Stimulated activated CD8-positive, alpha-beta memory T cell treated with anti-CD3 and anti-CD28 coated beads, Interleukin-15, amount 100 ng/mL, for 48 hours (primary cell): ENCODE results near the gene F10.
A peak's percentile ranks its signal among the peaks of the same experiment; 100 is the strongest.

Experiments
- DNase-seq, 2 donors: peaks; one replicate each; pipeline ENCODE4 v3.0.0-alpha.2; 2020; ENCODE audit warnings: low read depth in 2 of 2

Gene F10

GRCh38 chr13:113137691-113138298 is 15.2 kb downstream of the F10 start:
- DNase-seq: no peak

GRCh38 chr13:113138792-113139551 is 16.4 kb downstream of the F10 start:
- no peak for DNase-seq

- no peak for DNase-seq
Observed at GRCh38 chr13:113139577-113139976, 17.0 kb downstream of the F10 start.

GRCh38 chr13:113140677-113141600 is 18.3 kb downstream of the F10 start:
- no peak for DNase-seq

- DNase-seq: no peak
Observed at GRCh38 chr13:113141601-113141970, 19.0 kb downstream of the F10 start.

GRCh38 chr13:113142876-113143275 is 20.3 kb downstream of the F10 start:
- DNase-seq: no peak

GRCh38 chr13:113143466-113144254 is 21.1 kb downstream of the F10 start:
- DNase-seq: no peak

GRCh38 chr13:113144255-113144629 is 21.6 kb downstream of the F10 start:
- DNase-seq: no peak

GRCh38 chr13:113145496-113145895 is 22.9 kb downstream of the F10 start:
- DNase-seq: peak in 1 of 2 donors; percentile 64

- DNase-seq: no peak
Observed at GRCh38 chr13:113145911-113146598, 23.5 kb downstream of the F10 start.

- no peak for DNase-seq
Observed at GRCh38 chr13:113146750-113147149, 24.2 kb downstream of the F10 start.

GRCh38 chr13:113147206-113147605 is 24.6 kb downstream of the F10 start:
- DNase-seq: no peak

- DNase-seq: no peak
Observed at GRCh38 chr13:113148407-113148806, 25.8 kb downstream of the F10 start.

GRCh38 chr13:113148940-113149503 is 26.4 kb downstream of the F10 start:
- no peak for DNase-seq

GRCh38 chr13:113149711-113150549 is 27.3 kb downstream of the F10 start:
- DNase-seq: no peak

GRCh38 chr13:113150550-113151365 is 28.2 kb downstream of the F10 start:
- no peak for DNase-seq

GRCh38 chr13:113151745-113152690 is 29.4 kb downstream of the F10 start:
- DNase-seq: no peak

- no peak for DNase-seq
Observed at GRCh38 chr13:113152691-113152983, 30.0 kb downstream of the F10 start.
